Ammon's horn (tissue), 1 donor: ENCODE data around the gene RIBC2.
"Not testable (repeated sequence)": the region's sequence is repeated elsewhere in the genome, so short reads cannot be mapped to it uniquely, and the experiment has no call there.

Experiments
- DNase-seq: peaks from one replicate; pipeline ENCODE4 v3.0.0-alpha.2; 2016; ENCODE audit warnings: low spot score

The RIBC2 gene

GRCh38 chr22:45424241-45424731 lies 10.8 kb downstream of the RIBC2 start:
- DNase-seq, result no peak

- DNase-seq, result no peak
Measured at GRCh38 chr22:45425101-45425500, 11.6 kb downstream of the RIBC2 start.

GRCh38 chr22:45425531-45426265 lies 12.2 kb downstream of the RIBC2 start:
- no peak for DNase-seq

- no peak for DNase-seq
Measured at GRCh38 chr22:45426387-45426786, 12.9 kb downstream of the RIBC2 start.

- no peak for DNase-seq
Measured at GRCh38 chr22:45427114-45427513, 13.6 kb downstream of the RIBC2 start.

- DNase-seq, result no peak
Measured at GRCh38 chr22:45428391-45429385, 15.2 kb downstream of the RIBC2 start.

GRCh38 chr22:45429424-45429823 lies 15.9 kb downstream of the RIBC2 start:
- DNase-seq, result peak; percentile 0

- peak; percentile 1 for DNase-seq
Measured at GRCh38 chr22:45429981-45430775, 16.7 kb downstream of the RIBC2 start.

- peak; percentile 0 for DNase-seq
Measured at GRCh38 chr22:45430871-45431270, 17.4 kb downstream of the RIBC2 start.

GRCh38 chr22:45434981-45435380 lies 21.5 kb downstream of the RIBC2 start:
- no peak for DNase-seq

GRCh38 chr22:45435544-45436139 lies 22.1 kb downstream of the RIBC2 start:
- peak; percentile 91 for DNase-seq

- DNase-seq, result not testable (repeated sequence)
Measured at GRCh38 chr22:45436871-45437517, 23.5 kb downstream of the RIBC2 start.

- DNase-seq, result no peak
Measured at GRCh38 chr22:45438336-45438735, 24.8 kb downstream of the RIBC2 start.

GRCh38 chr22:45440688-45441087 lies 27.2 kb downstream of the RIBC2 start:
- not testable (repeated sequence) for DNase-seq

GRCh38 chr22:45441138-45441537 lies 27.6 kb downstream of the RIBC2 start:
- DNase-seq, result peak; percentile 65

- DNase-seq, result no peak
Measured at GRCh38 chr22:45442116-45442515, 28.6 kb downstream of the RIBC2 start.

GRCh38 chr22:45444168-45444567 lies 30.7 kb downstream of the RIBC2 start:
- DNase-seq, result no peak

- no peak for DNase-seq
Measured at GRCh38 chr22:45445031-45445710, 31.7 kb downstream of the RIBC2 start.

GRCh38 chr22:45446216-45446615 lies 32.7 kb downstream of the RIBC2 start:
- DNase-seq, result no peak

- DNase-seq, result not testable (repeated sequence)
Measured at GRCh38 chr22:45447596-45447995, 34.1 kb downstream of the RIBC2 start.
